Choroid plexus epithelial cell (primary cell): Measurements from ENCODE around the gene CHCHD6.

Experiments
- DNase-seq: peaks from one replicate; pipeline ENCODE4 v3.0.0-alpha.2; 2010; ENCODE audit warnings: low read depth
- H3K4me3 ChIP-seq: 2 replicates; pipeline ENCODE4 v1.5.1; 2011; ENCODE audit warnings: low read depth, mild to moderate bottlenecking, control low read depth, low read length, moderate library complexity
- TF ChIP-seq, protein P1 (sequence below): conservative IDR thresholded peaks from 2 replicates; pipeline ENCODE4 v1.5.1; 2011; ENCODE audit warnings: low read depth, mild to moderate bottlenecking, control low read depth, inconsistent platforms, low read length, moderate library complexity

The CHCHD6 gene

DNA sequence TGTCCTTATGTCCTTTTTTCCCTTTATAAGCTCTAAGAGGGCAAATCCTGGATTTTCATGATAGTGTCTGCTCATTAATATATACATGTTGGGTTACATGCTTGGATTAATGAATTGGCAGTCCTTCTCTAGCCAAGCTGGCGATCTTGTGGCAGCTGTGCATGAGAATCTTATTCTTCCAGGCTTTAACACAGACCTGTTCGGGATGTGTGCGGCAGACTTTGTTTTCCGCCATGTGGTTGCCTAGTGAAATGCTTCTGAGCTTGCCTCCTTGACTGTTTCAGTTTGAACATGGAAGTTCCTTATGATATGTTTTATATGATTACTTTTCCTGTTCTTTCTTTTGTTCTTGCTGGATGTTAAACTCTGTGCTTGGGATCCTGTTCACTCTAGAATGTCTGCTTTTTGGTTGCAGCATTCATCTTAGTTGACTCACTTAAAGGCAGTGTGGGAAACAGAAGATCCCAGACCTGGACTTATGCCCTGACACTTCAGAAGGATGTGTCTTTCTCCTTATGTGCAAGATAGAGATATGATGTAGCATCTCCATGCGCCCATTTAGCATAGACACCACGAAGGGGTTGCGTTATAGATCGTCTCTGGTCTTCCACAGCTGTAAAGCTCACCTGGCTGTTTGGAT is 7.2 kb downstream of the CHCHD6 start:
- peak; percentile 34 for DNase-seq
- H3K4me3 ChIP-seq, result no peak overlapping the region
- TF ChIP-seq, protein P1, sequence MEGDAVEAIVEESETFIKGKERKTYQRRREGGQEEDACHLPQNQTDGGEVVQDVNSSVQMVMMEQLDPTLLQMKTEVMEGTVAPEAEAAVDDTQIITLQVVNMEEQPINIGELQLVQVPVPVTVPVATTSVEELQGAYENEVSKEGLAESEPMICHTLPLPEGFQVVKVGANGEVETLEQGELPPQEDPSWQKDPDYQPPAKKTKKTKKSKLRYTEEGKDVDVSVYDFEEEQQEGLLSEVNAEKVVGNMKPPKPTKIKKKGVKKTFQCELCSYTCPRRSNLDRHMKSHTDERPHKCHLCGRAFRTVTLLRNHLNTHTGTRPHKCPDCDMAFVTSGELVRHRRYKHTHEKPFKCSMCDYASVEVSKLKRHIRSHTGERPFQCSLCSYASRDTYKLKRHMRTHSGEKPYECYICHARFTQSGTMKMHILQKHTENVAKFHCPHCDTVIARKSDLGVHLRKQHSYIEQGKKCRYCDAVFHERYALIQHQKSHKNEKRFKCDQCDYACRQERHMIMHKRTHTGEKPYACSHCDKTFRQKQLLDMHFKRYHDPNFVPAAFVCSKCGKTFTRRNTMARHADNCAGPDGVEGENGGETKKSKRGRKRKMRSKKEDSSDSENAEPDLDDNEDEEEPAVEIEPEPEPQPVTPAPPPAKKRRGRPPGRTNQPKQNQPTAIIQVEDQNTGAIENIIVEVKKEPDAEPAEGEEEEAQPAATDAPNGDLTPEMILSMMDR, result peak; percentile 3

DNA sequence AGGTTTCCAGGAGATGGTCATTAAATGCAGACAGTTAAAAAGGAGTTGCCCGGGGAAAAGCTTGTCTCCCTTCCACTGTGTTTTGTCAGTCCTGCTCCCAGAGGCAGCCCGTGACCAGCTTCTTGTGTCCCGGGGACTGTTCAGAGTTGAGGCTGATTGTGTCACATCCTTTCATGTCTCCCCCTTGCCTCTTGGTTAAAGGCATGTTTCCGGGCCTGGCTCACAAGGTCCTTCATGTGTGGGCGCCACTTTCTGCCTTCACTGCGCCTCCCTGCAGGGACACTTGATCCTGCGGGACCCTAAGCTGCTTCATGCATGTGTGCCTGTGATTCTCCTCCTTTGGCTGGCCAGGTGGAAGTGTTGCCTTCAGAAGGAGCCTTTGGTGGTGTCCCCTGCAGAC is 9.2 kb downstream of the CHCHD6 start:
- TF ChIP-seq, protein P1, result no peak
- no peak overlapping the region for H3K4me3 ChIP-seq
- no peak for DNase-seq

DNA sequence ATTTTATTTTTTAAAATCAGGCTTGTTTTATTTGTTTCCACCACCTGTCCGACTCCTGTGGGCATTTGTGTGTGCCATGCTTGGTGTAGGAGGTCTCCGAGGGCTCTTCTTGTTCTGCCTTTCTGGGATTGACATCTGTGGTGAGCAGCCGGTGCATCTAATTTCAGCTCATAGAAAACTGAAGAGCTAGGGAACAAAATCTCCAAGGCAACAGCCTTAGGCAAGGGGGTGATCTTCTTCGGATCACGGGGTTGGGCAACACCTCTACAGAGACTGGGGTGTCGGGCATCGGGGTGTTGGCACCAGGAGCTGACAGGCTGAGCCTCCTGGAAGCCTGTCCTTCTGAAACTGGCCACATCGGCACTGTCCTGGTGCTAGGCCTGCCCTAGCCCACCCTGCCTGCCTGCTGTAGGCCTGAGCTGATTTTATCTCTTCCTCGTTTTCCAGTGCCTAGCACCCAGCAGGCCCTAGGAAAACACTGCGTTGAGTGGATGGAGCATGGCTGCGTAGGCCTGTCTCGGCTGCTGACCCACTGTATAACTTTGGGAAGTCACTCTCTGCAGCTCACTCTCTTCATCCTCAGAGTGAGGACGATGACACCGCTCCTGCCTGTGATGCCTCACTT is 10.3 kb downstream of the CHCHD6 start:
- no peak overlapping the region for H3K4me3 ChIP-seq
- no peak for DNase-seq
- TF ChIP-seq, protein P1, result no peak

DNA sequence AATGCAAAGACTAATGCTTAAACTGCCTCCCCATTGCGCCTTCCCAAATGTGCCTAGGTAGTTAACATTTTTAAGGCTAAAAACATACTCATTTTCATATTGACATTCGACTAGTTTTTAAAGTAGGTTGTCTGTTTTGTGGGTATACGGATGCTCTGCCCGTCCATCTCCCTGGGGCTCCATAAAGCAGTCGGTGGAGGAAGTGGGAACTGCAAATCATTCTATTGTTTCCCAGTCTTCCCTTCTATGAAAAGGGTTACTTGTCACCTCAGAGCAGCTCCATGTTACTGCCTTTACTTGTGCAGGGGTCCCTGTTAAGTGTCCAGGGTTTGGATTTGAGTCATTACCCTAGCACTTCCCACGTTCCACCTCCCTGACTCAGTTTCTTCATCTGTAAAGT is 10.9 kb downstream of the CHCHD6 start:
- TF ChIP-seq, protein P1, result no peak
- H3K4me3 ChIP-seq, result no peak overlapping the region
- no peak for DNase-seq

DNA sequence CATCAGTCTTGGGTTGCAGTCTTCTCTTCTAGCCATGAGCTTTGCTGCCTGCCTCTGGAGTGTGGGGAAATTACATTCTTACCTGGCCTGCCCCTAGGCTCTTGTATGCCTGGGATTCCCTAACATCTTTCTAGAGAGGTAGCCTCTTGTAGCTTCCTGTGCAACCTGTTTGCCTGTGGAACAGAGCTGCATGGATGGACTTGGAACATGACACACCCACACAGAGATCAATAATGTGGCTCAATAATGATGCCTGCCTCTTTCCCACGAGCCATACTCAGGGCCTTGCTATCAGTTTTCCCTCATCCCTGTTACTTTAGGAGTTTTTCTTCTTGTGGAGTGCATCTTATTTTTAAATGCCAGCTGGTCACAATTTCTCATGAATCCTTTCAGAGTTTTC is 11.4 kb downstream of the CHCHD6 start:
- H3K4me3 ChIP-seq, result no peak overlapping the region
- DNase-seq, result no peak
- TF ChIP-seq, protein P1, result no peak

DNA sequence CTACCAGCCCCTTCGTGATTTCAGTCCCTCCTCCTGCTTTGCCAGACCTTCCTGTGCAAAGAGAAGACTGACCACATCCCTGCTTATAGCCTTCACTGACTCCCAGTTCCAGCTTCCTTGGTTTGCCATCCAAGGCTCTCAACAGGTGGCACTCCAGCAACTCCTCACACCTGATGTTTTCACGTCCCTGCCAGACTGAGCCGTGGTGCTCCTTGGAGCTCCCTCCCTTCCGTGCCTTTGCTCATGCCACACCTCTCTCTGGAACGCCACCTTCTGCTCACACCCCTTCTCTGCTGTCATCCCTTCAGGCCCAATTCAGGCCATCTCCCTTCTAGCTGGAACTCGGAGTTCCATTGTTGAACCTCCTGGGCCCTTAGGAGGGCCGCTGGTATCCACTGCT is 12.0 kb downstream of the CHCHD6 start:
- TF ChIP-seq, protein P1, result no peak

More for the DNA sequence above, 12.0 kb downstream of the CHCHD6 start:
- no peak overlapping the region for H3K4me3 ChIP-seq
- DNase-seq, result no peak
